ENCODE data around the gene EIF2S1.

DNA sequence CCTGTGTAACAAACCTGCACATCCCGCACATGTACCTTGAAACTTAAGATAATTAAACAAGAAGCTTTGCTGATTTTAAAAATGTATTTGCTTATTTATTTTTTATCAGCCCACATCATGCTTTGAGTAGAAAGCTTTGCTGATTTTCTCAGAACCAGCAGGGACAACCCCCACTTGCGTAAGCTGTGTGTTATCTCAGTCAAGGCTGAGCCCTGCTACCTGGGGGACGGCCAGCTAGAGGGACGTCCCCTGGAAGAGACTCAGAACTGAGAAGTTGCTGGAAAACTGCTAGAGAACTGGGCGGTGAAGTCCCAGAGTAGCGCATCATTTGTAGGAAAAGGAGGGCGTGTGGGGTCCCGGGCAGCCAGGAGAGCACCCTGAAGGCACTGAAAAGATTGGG is 56.0 kb downstream of the EIF2S1 start:
- TF ChIP-seq, protein P1, sequence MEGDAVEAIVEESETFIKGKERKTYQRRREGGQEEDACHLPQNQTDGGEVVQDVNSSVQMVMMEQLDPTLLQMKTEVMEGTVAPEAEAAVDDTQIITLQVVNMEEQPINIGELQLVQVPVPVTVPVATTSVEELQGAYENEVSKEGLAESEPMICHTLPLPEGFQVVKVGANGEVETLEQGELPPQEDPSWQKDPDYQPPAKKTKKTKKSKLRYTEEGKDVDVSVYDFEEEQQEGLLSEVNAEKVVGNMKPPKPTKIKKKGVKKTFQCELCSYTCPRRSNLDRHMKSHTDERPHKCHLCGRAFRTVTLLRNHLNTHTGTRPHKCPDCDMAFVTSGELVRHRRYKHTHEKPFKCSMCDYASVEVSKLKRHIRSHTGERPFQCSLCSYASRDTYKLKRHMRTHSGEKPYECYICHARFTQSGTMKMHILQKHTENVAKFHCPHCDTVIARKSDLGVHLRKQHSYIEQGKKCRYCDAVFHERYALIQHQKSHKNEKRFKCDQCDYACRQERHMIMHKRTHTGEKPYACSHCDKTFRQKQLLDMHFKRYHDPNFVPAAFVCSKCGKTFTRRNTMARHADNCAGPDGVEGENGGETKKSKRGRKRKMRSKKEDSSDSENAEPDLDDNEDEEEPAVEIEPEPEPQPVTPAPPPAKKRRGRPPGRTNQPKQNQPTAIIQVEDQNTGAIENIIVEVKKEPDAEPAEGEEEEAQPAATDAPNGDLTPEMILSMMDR (conservative IDR thresholded peaks at IDR 0.05 in 1 of 2, IDR thresholded peaks at IDR 0.05 in 1 of 2; ENCODE audit: extremely low read depth in 1 of 2, insufficient read depth in 1 of 2, low read depth in 1 of 2, low read length in 2 of 2), result no peak
- no peak for TF ChIP-seq EZH2 (IDR thresholded peaks at IDR 0.05; ENCODE audit: borderline replicate concordance, low read length)

Data from mammary epithelial cell (primary cell).